Measurements from ENCODE around the gene PAX3. TPM values are rescaled to one million over a fixed set of nuclear protein-coding genes. Genes with fewer than 3 reads are reported as not detected.

Gene PAX3
- total RNA-seq, 1 donor from 2014 or later: 4.6 TPM

DNA sequence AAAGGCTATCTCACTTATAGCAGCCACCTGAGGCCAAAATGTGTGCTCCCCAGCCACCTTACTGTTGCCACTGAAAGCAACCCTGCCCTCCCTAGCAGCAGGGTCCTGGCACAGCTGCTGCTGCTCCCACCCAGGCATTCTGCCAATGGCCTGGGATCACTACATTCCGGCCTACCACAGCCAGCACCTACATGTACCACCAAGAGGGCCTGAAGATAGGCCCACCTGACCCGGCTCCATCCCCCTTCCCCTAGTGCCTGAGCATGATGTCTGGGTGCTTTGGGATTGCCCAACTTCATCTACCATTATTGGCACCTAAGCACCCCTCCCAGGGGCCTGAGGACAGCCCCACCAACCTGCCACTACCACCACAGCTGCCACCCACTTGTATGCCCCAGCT is 34.6 kb upstream of the PAX3 start:
- TF ChIP-seq, protein P1, sequence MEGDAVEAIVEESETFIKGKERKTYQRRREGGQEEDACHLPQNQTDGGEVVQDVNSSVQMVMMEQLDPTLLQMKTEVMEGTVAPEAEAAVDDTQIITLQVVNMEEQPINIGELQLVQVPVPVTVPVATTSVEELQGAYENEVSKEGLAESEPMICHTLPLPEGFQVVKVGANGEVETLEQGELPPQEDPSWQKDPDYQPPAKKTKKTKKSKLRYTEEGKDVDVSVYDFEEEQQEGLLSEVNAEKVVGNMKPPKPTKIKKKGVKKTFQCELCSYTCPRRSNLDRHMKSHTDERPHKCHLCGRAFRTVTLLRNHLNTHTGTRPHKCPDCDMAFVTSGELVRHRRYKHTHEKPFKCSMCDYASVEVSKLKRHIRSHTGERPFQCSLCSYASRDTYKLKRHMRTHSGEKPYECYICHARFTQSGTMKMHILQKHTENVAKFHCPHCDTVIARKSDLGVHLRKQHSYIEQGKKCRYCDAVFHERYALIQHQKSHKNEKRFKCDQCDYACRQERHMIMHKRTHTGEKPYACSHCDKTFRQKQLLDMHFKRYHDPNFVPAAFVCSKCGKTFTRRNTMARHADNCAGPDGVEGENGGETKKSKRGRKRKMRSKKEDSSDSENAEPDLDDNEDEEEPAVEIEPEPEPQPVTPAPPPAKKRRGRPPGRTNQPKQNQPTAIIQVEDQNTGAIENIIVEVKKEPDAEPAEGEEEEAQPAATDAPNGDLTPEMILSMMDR (IDR thresholded peaks at IDR 0.05): no peak
- no peak for TF ChIP-seq EZH2phosphoT487 (IDR thresholded peaks at IDR 0.05)
- no peak for TF ChIP-seq EZH2 (IDR thresholded peaks at IDR 0.05)
- Mint-ChIP-seq H3K27me3 (ENCODE audit: insufficient read depth, low read depth) (no peaks in the 10 kb centered on the region), H3K27ac (no peak overlapping the region), H3K9me3 (peaks cover 39% of the 10 kb centered on the region), H3K4me1 (peaks cover 1% of the 10 kb centered on the region), H3K36me3 (peaks cover 11% of the 10 kb centered on the region), H3K4me3 (no peak overlapping the region)
- Histone ChIP-seq H3F3A (ENCODE audit: low read depth) (no peaks in the 10 kb centered on the region), H3K79me2 (ENCODE audit: low read depth) (no peaks in the 10 kb centered on the region), H3K36me3 (no peaks in the 10 kb centered on the region), H3K4me1 (no peaks in the 10 kb centered on the region), H3K9me3 (ENCODE audit: low read depth) (no peaks in the 10 kb centered on the region), H3K9ac (no peak overlapping the region), H3K27me3 (peaks cover 9% of the 10 kb centered on the region), H3K4me3 (no peak overlapping the region), H3K27ac (no peak overlapping the region), H2AFZ (replicated peaks) (no peak overlapping the region), H3K4me2 (no peak overlapping the region), H4K20me1 (ENCODE audit: low read depth) (no peaks in the 10 kb centered on the region)
- no peak for DNase-seq (ENCODE audit: low spot score)

DNA sequence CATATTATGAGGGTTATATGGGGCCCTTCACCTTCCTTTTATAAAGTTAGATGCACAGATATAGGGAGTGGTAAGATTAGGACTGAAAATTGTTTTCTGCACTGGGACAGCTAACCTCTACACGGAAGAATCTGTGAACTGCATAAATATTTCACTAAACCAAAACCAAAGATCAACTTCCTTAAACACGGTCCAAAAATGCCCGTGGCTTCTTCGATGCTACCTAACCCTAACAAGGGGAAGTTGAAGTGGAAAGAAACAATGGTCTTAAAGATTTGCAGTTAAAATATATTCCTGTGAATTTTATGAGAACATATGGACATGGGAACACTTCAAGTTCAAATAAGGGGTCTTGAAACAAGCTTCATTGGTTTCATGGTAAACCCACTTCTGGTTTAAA is 33.3 kb upstream of the PAX3 start:
- no peaks in the 10 kb centered on the region for H4K20me1 ChIP-seq (ENCODE audit: low read depth)
- Mint-ChIP-seq H3K4me1 (peaks cover 4% of the 10 kb centered on the region), H3K4me3 (no peak overlapping the region)

DNA sequence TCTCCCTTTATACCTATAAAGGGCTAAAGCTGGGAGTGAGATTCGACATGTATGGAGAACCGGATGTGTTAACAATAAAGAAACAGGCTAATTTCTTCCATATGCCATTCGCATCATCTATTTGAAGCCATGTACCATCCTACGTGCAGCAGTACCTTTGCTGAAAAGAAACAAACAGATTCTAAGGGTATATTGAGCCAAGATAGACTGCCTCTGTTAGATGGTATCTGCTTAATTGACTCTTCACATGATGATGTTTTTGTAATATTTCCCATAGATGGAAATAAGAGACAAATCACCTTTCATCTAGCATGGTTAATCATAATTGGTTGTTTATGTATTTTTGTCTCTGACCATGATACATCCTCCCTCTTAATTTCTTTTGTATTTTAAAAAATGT is 32.1 kb upstream of the PAX3 start:
- no peaks in the 10 kb centered on the region for H3K36me3 ChIP-seq
- Mint-ChIP-seq H3K27me3 (ENCODE audit: insufficient read depth, low read depth) (no peaks in the 10 kb centered on the region), H3K9me3 (peaks cover 39% of the 10 kb centered on the region), H3K4me3 (no peak overlapping the region), H3K36me3 (peaks cover 13% of the 10 kb centered on the region), H3K4me1 (peaks cover 4% of the 10 kb centered on the region), H3K27ac (no peak overlapping the region)
- H2AFZ ChIP-seq (replicated peaks): no peak overlapping the region
- TF ChIP-seq, protein P1 (IDR thresholded peaks at IDR 0.05): no peak
- TF ChIP-seq EZH2phosphoT487 (IDR thresholded peaks at IDR 0.05): no peak
- TF ChIP-seq EZH2 (IDR thresholded peaks at IDR 0.05): no peak
- no peaks in the 10 kb centered on the region for H3F3A ChIP-seq (ENCODE audit: low read depth)
- no peak overlapping the region for H3K4me3 ChIP-seq
- H3K9ac ChIP-seq: no peak overlapping the region
- no peak overlapping the region for H3K27ac ChIP-seq
- DNase-seq (ENCODE audit: low spot score): no peak
- H3K79me2 ChIP-seq (ENCODE audit: low read depth): no peaks in the 10 kb centered on the region
- no peak overlapping the region for H3K4me2 ChIP-seq
- H3K4me1 ChIP-seq: no peaks in the 10 kb centered on the region
- no peaks in the 10 kb centered on the region for H3K9me3 ChIP-seq (ENCODE audit: low read depth)
- no peaks in the 10 kb centered on the region for H4K20me1 ChIP-seq (ENCODE audit: low read depth)
- peaks cover 22% of the 10 kb centered on the region for H3K27me3 ChIP-seq

More for the DNA sequence above, 33.3 kb upstream of the PAX3 start:
- Histone ChIP-seq H3K4me1 (no peaks in the 10 kb centered on the region), H3K27me3 (peaks cover 10% of the 10 kb centered on the region), H3K36me3 (no peaks in the 10 kb centered on the region), H3K9ac (no peak overlapping the region), H3K79me2 (ENCODE audit: low read depth) (no peaks in the 10 kb centered on the region), H3K27ac (no peak overlapping the region), H2AFZ (replicated peaks) (no peak overlapping the region), H3K4me3 (no peak overlapping the region), H3F3A (ENCODE audit: low read depth) (no peaks in the 10 kb centered on the region), H3K4me2 (no peak overlapping the region), H3K9me3 (ENCODE audit: low read depth) (no peaks in the 10 kb centered on the region)
- H3K27me3 Mint-ChIP-seq (ENCODE audit: insufficient read depth, low read depth): no peaks in the 10 kb centered on the region
- peaks cover 39% of the 10 kb centered on the region for H3K9me3 Mint-ChIP-seq
- DNase-seq (ENCODE audit: low spot score): no peak
- TF ChIP-seq EZH2phosphoT487 (IDR thresholded peaks at IDR 0.05) (no peak), EZH2 (IDR thresholded peaks at IDR 0.05) (no peak)
- TF ChIP-seq, protein P1 (IDR thresholded peaks at IDR 0.05): no peak
- peaks cover 13% of the 10 kb centered on the region for H3K36me3 Mint-ChIP-seq
- no peak overlapping the region for H3K27ac Mint-ChIP-seq

All from neural progenitor cell (in vitro differentiated cells).